Endodermal cell (in vitro differentiated cells): ENCODE data around the gene IL1RAPL2. TPM values are rescaled to one million over a fixed set of nuclear protein-coding genes. Genes with fewer than 3 reads are reported as not detected.

Source experiments
- DNase-seq: peaks from one replicate; pipeline ENCODE4 v3.0.0-alpha.2; 2017
- H3K27ac ChIP-seq: 2 replicates; pipeline ENCODE4 v1.5.1; 2013; ENCODE audit warnings: mild to moderate bottlenecking, low read depth, low read length, moderate library complexity
- H3K27me3 ChIP-seq: 2 replicates; pipeline ENCODE4 v1.6.1; 2013; ENCODE audit warnings: mild to moderate bottlenecking, low read length, moderate library complexity; ENCODE audit not compliant: insufficient read depth, control insufficient read depth, poor library complexity, severe bottlenecking
- H3K36me3 ChIP-seq: 2 replicates; pipeline ENCODE4 v1.7.0; 2013; ENCODE audit warnings: mild to moderate bottlenecking, low read length, moderate library complexity; ENCODE audit not compliant: control insufficient read depth, insufficient read depth
- H3K4me1 ChIP-seq: one replicate; pipeline ENCODE4 v1.7.0; 2013; ENCODE audit warnings: low read length; ENCODE audit not compliant: control insufficient read depth, insufficient read depth
- H3K4me3 ChIP-seq: 2 replicates; pipeline ENCODE4 v1.5.1; 2013; ENCODE audit warnings: mild to moderate bottlenecking, low read length, moderate library complexity
- H3K9ac ChIP-seq: 2 replicates; pipeline ENCODE4 v1.6.1; 2013; ENCODE audit warnings: mild to moderate bottlenecking, low read length, moderate library complexity; ENCODE audit not compliant: poor library complexity, severe bottlenecking; ENCODE audit errors: extremely low read depth
- H3K9me3 ChIP-seq: 2 replicates; pipeline ENCODE4 v1.6.1; 2013; ENCODE audit warnings: mild to moderate bottlenecking, low read length, moderate library complexity; ENCODE audit not compliant: control insufficient read depth
- H3K27ac Mint-ChIP-seq: 2 replicates; pipeline ENCODE4 v1.8.0; 2020; ENCODE audit warnings: mixed read lengths
- H3K27me3 Mint-ChIP-seq: 2 replicates; pipeline ENCODE4 v1.8.0; 2021; ENCODE audit warnings: mild to moderate bottlenecking, mixed read lengths; ENCODE audit not compliant: insufficient read depth
- H3K36me3 Mint-ChIP-seq: 2 replicates; pipeline ENCODE4 v1.8.0; 2020; ENCODE audit warnings: low read depth, mixed read lengths
- H3K4me1 Mint-ChIP-seq: 2 replicates; pipeline ENCODE4 v1.8.0; 2020; ENCODE audit warnings: mixed read lengths
- H3K4me3 Mint-ChIP-seq: 2 replicates; pipeline ENCODE4 v1.8.0; 2020; ENCODE audit warnings: mild to moderate bottlenecking, moderate library complexity, mixed read lengths
- H3K9me3 Mint-ChIP-seq: 2 replicates; pipeline ENCODE4 v1.8.0; 2020; ENCODE audit warnings: mild to moderate bottlenecking, mixed read lengths
- CTCF ChIP-seq: fragments of 200-600 bp; sonication (generic); conservative IDR thresholded peaks from 2 replicates; pipeline ENCODE4 v1.5.0; 2021; ENCODE audit warnings: antibody characterized with exemption, mild to moderate bottlenecking
- WGBS, 2 experiments: methylation state at CpG; one replicate each; pipeline versions ENCODE4 v1.1.5 to v1.1.7; 2013; ENCODE audit warnings: missing lambda C conversion rate in 2 of 2, mixed read lengths in 1 of 2; ENCODE audit not compliant: insufficient coverage in 1 of 2, insufficient read length in 1 of 2; 5-methylcytosine and 5-hydroxymethylcytosine counted together
- total RNA-seq, 2 donors: library from RNA; stranded (reverse); fragmentation: NEBNext Ultra II Directional in 1 of 2; extraction: Animal tissue kit (Norgen Biotek cat#: 25700) in 1 of 2; gene quantifications; 2 replicates in 1 of 2; 3 replicates in 1 of 2; pipeline ENCODE4 v1.2.1, GENCODE V29; 2021

IL1RAPL2 gene
- total RNA-seq, 2 donors from 2014 or later = 0.13 TPM; not detected in 1

GRCh38 chrX:104918122-104918521 lies 352.1 kb downstream of the IL1RAPL2 start:
- DNase-seq = no peak
- Mint-ChIP-seq H3K36me3 (no peaks in the 10 kb centered on the region), H3K27ac (no peak overlapping the region), H3K4me1 (peaks cover 2% of the 10 kb centered on the region), H3K27me3 (no peaks in the 10 kb centered on the region), H3K9me3 (peaks cover 32% of the 10 kb centered on the region), H3K4me3 (no peak overlapping the region)
- H3K27ac ChIP-seq = no peak overlapping the region
- H3K4me3 ChIP-seq = no peak overlapping the region
- H3K36me3 ChIP-seq = no peaks in the 10 kb centered on the region
- peaks cover 7% of the 10 kb centered on the region for H3K4me1 ChIP-seq
- WGBS, 2 experiments = no CpG with 5 or more reads among the region's 1 CpG
- H3K9ac ChIP-seq = no peak overlapping the region
- no peaks in the 10 kb centered on the region for H3K9me3 ChIP-seq
- TF ChIP-seq CTCF = no peak
- H3K27me3 ChIP-seq = no peaks in the 10 kb centered on the region

- Histone ChIP-seq H3K9ac (no peak overlapping the region), H3K4me3 (no peak overlapping the region), H3K27me3 (no peaks in the 10 kb centered on the region), H3K9me3 (no peaks in the 10 kb centered on the region), H3K4me1 (no peaks in the 10 kb centered on the region), H3K27ac (no peak overlapping the region), H3K36me3 (no peaks in the 10 kb centered on the region)
- H3K9me3 Mint-ChIP-seq = peaks cover 51% of the 10 kb centered on the region
- WGBS, 2 experiments = 94% methylated on average over 9 of the region's 9 CpGs; no CpG with 5 or more reads in 1 of the 2 experiments
- H3K36me3 Mint-ChIP-seq = no peaks in the 10 kb centered on the region
- no peak overlapping the region for H3K4me3 Mint-ChIP-seq
- H3K4me1 Mint-ChIP-seq = no peaks in the 10 kb centered on the region
- no peaks in the 10 kb centered on the region for H3K27me3 Mint-ChIP-seq
- TF ChIP-seq CTCF = no peak
- peak; percentile 20 for DNase-seq
- H3K27ac Mint-ChIP-seq = no peak overlapping the region
Observed at GRCh38 chrX:104921584-104922205, 355.7 kb downstream of the IL1RAPL2 start.

- Histone ChIP-seq H3K4me1 (no peaks in the 10 kb centered on the region), H3K36me3 (no peaks in the 10 kb centered on the region), H3K27me3 (no peaks in the 10 kb centered on the region), H3K4me3 (no peak overlapping the region), H3K27ac (no peak overlapping the region), H3K9ac (no peak overlapping the region), H3K9me3 (no peaks in the 10 kb centered on the region)
- peak; percentile 91 for DNase-seq
- Mint-ChIP-seq H3K27me3 (no peaks in the 10 kb centered on the region), H3K4me3 (no peak overlapping the region), H3K36me3 (no peaks in the 10 kb centered on the region), H3K9me3 (peaks cover 54% of the 10 kb centered on the region), H3K4me1 (no peaks in the 10 kb centered on the region), H3K27ac (no peak overlapping the region)
- WGBS, 2 experiments = 0 to 10% methylated on average over 1 to 6 of the region's 7 CpGs
- peak; percentile 96 for TF ChIP-seq CTCF
Observed at GRCh38 chrX:104922206-104922621, 356.2 kb downstream of the IL1RAPL2 start.
